HG02852 (cell line): ENCODE data around the gene LTB4R.
"Not testable (repeated sequence)": the region's sequence is repeated elsewhere in the genome, so short reads cannot be mapped to it uniquely, and the experiment has no call there.

ENCODE experiments used
- ATAC-seq: cut with Tn5 transposase; IDR thresholded peaks from one replicate; pipeline ENCODE4 v1.9.1; 2021; ENCODE audit warnings: mild to moderate bottlenecking, moderate library complexity; ENCODE audit not compliant: unreplicated experiment

Gene LTB4R

DNA sequence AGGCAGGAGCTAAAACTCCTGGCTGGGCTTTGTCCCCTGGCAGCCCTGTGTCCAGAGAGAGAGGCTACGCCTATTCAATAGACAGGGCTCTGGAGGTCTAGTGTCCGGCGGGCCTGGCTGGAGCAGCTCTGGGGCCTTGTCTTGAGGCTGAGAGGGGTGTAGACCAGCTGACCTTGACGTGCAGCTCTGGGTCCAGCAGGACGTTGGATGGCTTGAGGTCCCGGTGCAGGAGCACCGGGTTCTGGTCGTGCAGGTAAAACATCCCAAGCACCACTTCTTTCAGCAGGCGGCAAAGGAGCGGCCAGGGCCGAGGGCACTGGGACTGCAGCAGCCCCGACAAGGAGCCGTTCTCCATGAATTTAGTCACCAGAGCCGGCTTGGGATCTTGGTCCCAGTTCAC, 27.5 kb downstream of the LTB4R start:
- no peak for ATAC-seq

DNA sequence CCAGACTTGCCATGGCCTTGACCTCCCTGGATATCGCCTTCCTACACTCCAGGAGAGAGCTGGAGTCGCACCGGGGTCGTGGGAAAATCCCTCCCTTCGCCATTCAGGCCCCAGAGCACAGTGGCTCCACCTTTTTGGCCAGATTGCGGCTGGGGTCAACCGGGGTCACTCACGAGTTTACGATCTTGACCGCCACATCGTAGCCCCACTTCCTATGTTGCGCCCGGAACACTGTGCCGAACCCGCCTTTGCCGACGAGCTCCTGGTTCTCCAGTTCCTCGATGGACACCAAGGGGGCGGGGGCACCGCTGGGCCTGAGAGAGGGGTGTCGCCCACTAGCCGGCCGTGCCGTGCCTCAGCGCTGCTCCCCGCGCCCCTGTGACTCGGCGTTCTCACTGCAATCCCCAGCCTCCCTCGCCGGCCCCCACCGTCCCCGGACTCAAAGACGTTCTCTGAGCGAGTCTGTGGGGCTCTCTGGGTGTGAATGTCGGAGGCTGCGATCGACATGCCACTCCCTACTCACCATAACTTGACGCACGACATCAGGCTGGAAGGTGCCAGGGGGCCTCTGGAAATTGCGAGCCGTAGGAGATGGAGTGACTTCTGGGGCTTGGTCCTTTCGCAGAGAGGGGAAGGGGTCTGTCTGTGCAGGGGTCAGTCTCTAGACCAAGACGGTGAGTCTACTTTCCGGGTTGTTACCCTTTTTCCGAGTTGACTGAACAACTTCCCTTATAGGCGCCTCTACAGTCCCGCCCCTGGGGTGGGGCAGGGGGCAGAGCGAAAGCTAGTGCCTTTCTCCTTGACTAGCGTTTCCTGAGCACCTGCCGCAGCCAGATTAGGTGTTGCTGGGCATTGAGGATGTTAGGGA, 28.2 kb downstream of the LTB4R start, which contains the start of gene RIPK3:
Gene RIPK3, minus strand, starts transcription at position 708 of the 868 bp plus-strand sequence. Its CDS starts 165 bp downstream, at position 543.
- peak; percentile 86 for ATAC-seq

DNA sequence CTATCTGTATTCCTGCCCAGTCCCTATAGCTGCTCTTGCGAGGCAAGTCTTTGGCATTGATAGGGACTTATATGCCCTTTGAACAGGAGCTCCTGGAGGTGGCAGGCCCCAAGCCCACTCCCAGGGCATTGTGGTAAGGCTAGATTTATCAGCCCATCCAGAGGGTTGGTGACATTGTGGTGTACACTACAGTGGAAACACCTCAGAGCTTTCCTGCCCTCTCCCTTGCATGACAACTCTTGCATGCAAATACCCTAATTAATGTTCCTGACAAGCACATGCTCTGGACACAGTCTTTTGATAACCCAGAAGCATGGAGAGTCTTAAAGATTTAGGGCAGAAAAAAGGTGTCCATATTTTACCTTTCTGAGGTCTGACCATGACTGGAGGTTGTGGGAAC, 29.3 kb downstream of the LTB4R start:
- ATAC-seq: no peak

DNA sequence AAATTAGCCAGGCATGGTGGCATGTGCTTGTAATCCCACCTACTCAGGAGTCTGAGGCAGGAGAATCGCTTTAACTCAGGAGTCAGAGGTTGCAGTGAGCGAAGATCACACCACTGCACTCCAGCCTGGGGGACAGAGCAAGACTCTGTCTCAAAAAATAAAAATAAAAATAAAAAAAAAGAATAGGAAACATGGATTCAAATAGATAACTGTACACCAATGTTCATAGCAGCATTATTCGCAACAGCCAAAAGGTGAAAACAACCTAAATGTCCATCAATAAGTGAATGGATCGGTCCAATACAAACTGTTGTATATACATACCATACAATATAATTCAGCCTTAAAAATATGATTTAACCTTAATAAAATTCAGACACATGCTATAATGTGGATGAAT, 31.6 kb downstream of the LTB4R start:
- no peak for ATAC-seq

DNA sequence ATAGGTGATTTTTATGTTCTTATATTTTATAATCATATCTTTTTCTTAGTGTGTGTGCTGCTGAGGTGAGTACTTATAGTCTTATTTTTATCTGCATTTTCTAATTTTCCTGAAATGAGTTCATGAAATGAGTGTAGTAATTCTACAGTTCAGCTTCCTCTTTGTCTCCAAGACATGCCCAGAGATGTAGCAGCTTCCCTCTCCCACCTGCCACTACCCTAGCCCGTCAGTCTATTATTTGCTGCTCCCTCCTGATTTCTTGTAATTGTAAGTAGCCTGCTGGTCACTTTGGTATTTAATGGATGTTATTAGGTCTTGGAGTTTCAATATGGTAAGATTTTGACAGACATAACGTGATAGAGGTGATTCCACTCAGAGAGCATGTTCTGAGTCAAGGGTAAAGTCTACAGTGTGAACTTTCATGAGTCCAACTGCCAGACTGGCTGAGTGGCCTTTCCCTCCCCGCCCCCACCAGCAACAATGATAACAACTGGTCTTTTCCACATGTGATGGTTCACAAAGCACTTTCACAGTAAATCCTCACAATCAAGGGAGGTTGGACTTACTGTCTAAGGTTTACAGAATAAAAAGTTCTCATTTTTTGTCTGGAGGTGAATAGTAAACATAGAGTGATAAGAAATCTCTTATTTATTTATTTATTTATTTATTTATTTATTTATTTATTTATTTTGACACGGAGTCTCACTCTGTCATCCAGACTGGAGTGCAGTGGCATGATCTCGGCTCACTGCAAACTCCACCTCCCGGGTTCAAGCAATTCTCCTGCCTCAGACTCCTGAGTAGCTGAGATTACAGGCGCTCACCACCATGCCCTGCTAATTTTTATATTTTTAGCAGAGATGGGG, 32.7 kb downstream of the LTB4R start:
- no peak for ATAC-seq

DNA sequence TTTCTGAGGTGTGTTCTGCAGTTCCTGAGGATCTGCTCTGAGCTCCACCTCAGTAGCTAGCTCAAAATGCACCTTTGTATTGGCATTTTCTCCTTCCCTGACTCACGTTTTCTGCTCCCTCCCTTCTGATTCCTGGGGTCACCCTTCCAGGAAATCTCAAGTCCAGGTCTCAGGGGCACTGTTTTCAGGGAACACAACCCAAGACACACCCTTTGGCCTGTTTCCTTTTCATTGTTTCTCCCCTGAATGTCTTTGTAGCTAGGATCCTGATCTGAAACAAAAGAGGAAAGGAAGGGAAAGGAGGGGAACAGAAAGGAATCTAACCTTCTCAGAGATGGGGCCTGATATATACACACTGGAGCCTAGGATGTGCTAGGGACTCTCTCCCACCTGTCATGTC, 35.8 kb downstream of the LTB4R start:
- no peak for ATAC-seq

DNA sequence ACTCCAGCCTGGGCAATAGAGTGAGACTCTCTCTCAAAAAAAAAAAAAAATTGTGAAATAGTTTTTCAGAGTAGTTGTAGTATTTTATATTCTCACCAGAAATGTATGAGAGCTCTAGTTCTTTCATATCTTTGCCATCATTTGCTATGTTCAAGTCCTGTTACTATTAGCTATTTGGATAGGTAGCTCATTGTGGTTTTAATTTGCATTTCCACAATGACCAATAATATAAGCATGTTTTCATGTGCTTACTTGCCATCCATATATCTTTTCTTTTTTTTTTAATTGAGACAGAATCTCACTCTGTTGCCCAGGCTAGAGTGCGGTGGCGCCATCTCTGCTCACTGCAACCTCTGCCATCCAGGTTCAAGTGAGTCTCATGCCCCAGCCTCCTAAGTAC, 36.9 kb downstream of the LTB4R start:
- ATAC-seq: no peak

DNA sequence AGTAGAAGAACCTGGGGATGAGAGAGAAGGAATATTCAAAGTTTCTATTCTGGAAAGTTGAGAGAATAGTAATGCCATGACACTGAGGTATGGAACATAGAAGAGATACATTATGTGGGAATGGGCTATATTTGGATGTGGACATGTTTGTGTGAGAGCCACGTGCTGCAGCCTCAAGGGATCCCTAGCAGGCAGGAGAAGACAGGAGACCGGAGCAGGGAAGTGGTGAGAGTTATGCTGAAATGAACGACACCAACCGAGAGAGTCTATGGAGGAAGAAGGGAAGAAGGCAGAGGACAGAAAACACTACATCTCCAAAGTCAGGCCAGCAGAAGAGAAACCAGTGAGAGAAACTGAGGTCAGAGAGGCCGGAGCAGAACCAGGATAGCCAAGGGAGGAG, 38.4 kb downstream of the LTB4R start:
- ATAC-seq: no peak

DNA sequence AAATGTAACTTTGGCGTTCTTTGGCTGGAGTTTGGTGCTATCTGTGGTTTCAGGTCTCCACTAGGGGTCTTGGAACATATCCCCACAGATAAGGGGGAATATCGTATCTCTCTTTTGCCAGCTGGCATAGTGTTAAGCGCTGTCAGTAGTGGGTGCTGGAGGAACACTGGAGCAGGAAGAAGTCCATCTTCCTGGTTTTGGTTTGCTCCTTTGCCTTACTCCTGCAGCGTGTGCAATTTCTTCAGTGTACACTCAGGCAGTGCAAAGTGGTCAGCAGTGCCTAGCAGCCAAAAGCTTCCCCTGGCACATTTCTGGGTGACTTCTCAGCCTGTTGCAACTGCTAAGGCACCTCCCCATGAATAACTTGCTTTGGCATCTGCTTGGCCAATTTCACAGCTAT, 40.2 kb downstream of the LTB4R start:
- no peak for ATAC-seq

DNA sequence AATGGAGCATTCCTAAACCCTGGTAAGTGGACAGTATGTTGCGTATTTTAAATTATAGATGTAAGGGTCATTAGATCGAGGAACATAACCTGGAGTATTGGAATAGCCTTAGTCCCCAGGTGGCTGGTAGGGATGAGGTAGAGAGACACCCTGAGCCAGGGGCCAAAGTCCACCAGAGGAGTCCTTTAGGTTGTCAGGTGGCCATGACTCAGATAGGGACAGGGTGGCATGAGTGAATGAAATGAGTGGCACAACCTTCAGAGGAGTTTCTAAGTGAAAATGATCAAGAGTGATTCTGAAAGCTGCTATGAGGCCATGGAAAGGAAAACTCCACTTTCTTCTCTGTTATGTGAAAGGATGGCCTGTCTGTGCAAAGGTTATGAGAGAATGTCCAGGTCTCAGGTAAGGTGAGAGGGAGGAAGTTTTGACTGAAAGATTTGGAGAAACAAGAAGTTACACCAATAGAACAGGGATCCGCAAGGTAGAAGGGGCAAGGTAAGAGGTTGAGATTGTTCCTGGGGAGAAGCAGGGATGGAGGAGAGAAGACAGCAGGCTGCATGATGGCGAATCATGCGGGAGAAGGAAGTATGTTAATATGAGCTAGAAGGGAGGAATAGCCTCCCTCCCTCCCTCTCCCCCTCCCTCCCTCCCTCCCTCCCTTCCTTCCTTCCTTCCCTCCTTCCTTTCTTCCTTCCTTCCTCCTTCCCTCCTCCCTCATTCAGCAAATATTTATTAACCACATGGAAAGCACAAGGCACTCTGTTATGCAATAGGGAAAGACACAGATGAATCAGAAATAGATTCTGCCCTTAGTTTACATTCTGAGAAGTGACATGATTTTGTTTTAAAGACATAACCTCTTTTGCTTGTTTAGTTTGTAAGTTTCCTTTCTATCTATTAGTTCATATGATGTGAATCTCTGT, 42.5 kb downstream of the LTB4R start:
- ATAC-seq: no peak

DNA sequence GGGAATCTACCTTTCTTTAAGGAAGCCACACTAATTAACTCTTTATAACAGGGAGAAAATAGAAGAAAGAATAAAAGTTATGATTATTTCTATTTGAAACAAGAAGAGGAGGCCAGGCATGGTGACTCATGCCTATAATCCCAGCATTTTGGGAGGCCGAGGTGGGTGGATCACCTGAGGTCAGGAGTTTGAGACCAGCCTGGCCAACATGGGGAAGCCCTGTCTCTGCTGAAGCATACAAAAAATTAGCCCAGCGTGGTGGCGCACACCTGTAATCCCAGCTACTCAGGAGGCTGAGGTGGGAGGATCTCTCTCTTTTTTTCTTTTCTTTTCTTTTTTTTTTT, 43.2 kb downstream of the LTB4R start:
- ATAC-seq: not testable (repeated sequence)

DNA sequence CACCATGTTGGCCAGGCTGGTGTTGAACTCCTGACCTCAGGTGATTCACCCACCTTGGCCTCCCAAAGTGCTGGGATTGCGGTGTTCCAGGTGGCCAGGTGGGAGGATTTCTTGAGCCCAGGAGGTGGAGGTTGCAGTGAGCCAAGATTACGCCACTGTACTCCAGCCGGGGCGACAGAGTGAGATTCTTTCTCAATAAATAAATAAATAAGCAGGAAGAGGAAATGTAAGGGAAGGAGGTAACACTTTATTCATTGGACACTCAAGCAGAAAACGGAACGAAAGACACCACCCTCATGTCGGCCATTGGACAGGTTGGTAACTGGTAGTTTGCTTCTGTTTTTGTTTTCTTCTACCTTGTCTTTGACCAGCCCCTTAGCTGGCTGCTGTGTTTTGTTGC, 43.7 kb downstream of the LTB4R start:
- ATAC-seq: no peak

DNA sequence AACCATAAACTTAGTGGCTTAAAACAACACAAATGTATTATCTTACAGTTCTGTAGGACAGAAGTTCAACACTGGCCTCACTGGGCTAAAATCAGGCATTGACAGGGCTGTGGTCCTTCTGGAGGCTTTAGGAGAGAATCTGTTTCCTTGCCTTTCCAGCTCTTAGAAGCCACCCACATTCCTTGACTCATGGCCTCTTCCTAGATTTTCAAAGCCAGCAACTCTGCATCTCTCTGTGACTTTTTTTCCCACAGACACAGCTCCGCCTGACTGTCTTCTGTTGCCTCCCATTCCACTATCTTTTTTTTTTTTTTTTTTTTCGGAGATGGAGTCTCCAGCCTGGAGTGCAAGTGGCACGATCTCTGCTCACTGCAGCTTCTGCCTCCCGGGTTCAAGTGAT, 44.9 kb downstream of the LTB4R start:
- no peak for ATAC-seq

DNA sequence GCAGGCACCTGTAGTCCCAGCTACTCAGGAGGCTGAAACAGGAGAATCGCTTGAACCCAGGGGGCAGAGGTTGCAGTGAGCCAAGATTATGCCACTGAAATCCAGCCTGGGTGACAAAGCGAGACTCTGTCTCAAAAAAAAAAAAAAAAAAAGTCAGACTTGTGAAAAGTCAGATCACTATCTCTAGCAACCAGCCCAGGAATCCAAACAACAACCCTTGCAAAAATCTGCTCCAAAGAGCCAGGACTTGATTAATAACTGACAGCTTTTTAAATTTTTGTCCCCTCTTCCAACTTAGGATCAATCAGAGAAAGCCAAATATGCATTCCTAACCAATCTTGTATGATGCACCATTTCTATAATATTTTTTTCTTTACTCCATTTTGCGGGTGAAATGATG, 49.0 kb downstream of the LTB4R start:
- no peak for ATAC-seq

DNA sequence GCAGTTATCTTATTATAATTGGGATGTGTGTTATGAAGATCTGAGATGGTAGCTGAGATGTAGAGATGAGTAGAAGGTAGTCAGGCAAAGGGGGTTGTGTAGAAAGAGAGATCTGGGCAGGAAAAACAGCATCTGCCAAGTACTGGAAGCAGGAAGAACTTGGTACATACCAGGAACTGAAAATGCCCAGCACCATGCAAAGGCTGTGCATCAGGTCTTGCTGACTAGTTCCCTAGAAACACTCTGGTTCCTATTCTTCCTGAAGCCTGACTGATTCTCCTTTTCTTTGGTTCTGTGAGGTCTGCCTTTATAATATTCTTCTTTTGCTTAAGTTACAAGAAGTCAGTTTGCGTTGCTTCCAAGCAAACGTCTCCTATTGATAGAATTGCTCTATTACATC, 50.0 kb downstream of the LTB4R start:
- no peak for ATAC-seq

DNA sequence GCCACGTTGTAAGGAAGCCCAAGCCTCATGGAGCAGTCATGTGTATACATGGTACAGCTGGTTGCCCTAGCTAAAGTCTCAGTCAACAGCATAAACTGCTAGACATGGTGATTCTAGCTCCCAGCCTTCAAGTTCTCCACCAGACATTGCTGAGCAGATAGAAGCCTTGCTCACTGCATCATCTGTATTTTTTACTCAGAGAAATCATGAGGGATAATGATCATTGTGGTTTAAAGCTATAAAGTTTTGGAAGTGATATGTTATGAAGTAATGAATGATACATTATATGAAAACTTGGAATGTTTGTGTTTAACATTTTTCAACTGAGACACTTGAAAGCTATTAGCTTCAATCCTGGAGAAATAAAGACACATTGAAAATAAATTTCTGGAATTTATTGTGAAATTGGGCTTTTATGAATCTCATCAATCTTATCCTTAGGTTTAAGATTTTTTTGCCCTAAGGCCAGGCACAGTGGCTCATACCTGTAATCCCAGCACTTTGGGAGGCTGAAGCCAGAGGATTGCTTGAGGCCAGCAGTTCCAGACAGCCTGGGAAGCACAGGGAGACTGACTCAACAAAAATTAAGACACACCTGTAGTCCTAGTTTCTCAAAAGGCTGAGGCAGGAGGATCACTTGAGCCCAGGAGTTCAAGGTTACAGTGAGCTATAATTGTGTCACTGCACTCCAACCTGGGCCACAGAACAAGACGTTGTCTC, 51.1 kb downstream of the LTB4R start:
- no peak for ATAC-seq

DNA sequence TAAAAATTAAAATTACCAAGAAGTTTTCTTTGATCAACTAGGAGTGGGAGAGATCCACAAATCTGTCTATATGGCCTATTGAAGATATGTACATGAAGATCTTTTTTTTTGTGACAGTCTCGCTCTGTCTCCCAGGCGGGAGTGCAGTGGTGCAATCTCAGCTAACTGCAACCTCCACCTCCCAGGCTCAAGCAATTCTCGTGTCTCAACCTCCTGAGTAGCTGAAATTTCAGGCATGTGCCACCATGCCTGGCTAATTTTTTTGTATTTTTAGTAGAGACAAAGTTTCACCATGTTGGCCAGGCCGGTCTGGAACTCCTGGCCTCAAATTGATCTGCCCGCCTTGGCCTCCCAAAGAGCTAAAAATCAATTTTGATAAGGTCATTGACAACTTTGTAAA, 52.1 kb downstream of the LTB4R start:
- no peak for ATAC-seq

DNA sequence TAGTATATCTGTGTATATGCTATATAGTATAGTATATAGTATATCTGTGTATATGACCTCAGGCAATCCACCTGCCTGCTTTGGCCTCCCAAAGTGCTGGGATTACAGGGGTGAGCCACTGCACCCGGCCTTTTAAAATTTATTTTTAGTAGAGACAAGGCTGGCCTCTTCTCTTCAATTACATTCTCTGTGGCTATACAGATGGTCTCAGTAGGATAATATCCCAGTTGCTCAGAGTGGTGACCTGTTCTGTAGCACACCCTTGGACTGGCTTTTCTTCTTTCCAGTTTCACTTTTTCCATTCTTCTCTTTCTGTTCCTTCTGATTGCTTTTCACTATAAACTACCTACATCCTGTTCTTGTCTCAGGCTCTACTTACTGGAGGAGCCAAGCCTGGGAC, 53.5 kb downstream of the LTB4R start:
- ATAC-seq: no peak

DNA sequence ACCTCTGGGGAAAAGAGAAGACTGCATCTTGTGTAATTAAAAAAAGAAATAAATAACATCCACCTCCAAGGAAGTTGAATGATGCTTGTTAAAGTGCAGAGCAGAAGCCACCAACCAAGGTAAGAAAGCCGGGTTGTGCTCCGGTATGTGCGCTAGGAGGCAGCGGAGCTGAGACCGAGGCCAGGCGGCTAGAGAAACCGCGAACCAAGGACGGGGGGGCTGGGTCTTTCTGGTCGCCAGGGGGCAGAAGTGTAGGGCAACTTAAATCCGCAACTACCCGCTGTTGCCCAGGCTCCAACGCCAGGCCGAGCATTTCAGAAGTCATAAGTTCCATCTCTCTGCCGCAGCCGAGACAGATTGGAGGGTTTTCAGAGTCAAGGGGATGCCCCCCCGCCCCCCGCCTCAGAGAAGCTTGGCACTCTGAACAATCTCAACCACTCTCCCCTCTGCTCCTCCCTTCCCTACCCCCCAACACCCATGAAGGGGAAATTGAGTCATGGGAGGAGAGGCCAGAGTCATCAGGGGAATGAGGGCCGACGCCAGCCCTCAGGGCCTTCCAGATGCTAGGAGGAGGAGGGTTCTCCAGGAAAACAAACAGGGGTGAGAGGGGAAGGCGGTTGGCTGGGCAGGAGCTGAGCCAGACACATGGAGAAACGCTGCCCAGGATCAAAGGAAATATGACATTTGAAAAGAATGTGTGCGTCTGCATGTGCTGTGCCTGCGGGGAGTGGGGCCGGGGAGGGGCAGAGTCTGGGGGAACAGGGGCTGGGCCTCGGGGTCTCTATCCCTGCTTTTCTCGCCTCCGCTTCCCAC, 54.5 kb downstream of the LTB4R start:
- peak; percentile 35 for ATAC-seq

DNA sequence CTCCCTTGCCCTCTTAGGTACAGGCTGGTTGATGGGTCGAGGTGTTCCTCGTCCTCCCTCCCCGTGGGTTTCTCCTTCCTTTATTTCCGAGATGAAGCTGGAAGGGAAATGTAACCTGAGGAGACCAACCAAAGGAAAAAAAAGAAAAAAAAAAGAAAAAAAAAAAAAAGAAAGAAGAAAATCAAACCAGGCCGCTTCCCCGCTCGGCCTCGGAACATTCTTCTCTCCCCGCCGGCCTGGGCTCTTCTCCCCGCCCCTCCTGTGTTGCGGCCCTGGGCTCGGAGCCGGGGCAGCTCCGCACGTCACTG, 55.1 kb downstream of the LTB4R start:
- no peak for ATAC-seq
